Kidney (tissue), 14 donors: ENCODE results near the gene MRPL54. TPM values are rescaled to one million over a fixed set of nuclear protein-coding genes. Genes with fewer than 3 reads are reported as not detected.
A peak's percentile ranks its signal among the peaks of the same experiment; 100 is the strongest.

Experiments used
- DNase-seq, 5 donors: peaks; one replicate each; pipeline ENCODE4 v3.0.0-alpha.2; 2013 to 2020
- FAIRE-seq: peaks from 2 replicates; lab custom pipeline; 2012; peaks lifted over from hg19 to GRCh38; lab: Jason Lieb, UNC
- H3K27ac ChIP-seq, 2 donors: one replicate each; pipeline ENCODE4 v1.7.0; 2013; ENCODE audit warnings: low read depth in 2 of 2, low read length in 2 of 2, inconsistent platforms in 1 of 2
- H3K27me3 ChIP-seq: one replicate; pipeline ENCODE4 v1.7.1; 2013; ENCODE audit warnings: low read length, inconsistent platforms; ENCODE audit not compliant: control insufficient read depth, insufficient read depth
- H3K36me3 ChIP-seq, 3 donors: one replicate each; pipeline versions ENCODE4 v1.7.0 to v1.7.1; 2013; ENCODE audit warnings: low read length in 3 of 3, control low read depth in 1 of 3, inconsistent platforms in 1 of 3; ENCODE audit not compliant: insufficient read depth in 3 of 3, control insufficient read depth in 2 of 3
- H3K4me1 ChIP-seq, 3 donors: one replicate each; pipeline versions ENCODE4 v1.7.0 to v1.7.1; 2013; ENCODE audit warnings: low read length in 3 of 3, inconsistent platforms in 1 of 3, low read depth in 1 of 3; ENCODE audit not compliant: control insufficient read depth in 2 of 3, insufficient read depth in 2 of 3
- H3K4me3 ChIP-seq, 3 donors: one replicate each; pipeline versions ENCODE4 v1.7.0 to v1.8.1; 2013; ENCODE audit warnings: low read length in 3 of 3, control low read depth in 1 of 3, inconsistent platforms in 1 of 3
- H3K9ac ChIP-seq, 3 donors: one replicate each; pipeline versions ENCODE4 v1.7.0 to v1.7.1; 2013; ENCODE audit warnings: low read length in 3 of 3, control low read depth in 1 of 3, inconsistent platforms in 1 of 3
- H3K9me3 ChIP-seq, 3 donors: one replicate each; pipeline versions ENCODE4 v1.7.0 to v1.7.1; 2013; ENCODE audit warnings: low read length in 3 of 3, control low read depth in 1 of 3, inconsistent platforms in 1 of 3; ENCODE audit not compliant: control insufficient read depth in 2 of 3, insufficient read depth in 1 of 3
- intact Hi-C: fragments of 100-400 bp; cut with DNase I; formaldehyde crosslinking; loops from one replicate; pipeline ENCODE4 v1.11.1; 2022
- polyA plus RNA-seq: library from polyadenylated mRNA; stranded (reverse); fragments of 350-450 nt; fragmentation: Illumina TruSeq; extraction: RNeasy Lipid Tissue Mini Kit (QIAGEN cat#74804); gene quantifications from one replicate; pipeline ENCODE4 v1.2.3, GENCODE V29; 2014; ENCODE audit warnings: low read depth, low replicate concordance; ENCODE audit not compliant: insufficient read depth
- total RNA-seq: library from RNA; stranded (reverse); fragmentation: NEBNext Ultra II Directional; extraction: Animal tissue kit (Norgen Biotek cat#: 25700); gene quantifications from one replicate; pipeline ENCODE4 v1.2.1, GENCODE V29; 2021
- TF ChIP-seq, protein P1 (sequence below): IDR thresholded peaks from 3 replicates; pipeline ENCODE4 v1.5.1; 2012; ENCODE audit warnings: mild to moderate bottlenecking, moderate library complexity, borderline replicate concordance; ENCODE audit not compliant: insufficient read depth; ENCODE audit errors: extremely low read depth
- donor health status: control.
- donor health status: control.
- donor health status: control.
- donor health status: control.
- donor health status: control.
- donor health status: DM: yes; HTN: yes; CAD: no.
- donor health status: Normal renal cell carcinoma (clear cell type).

Gene MRPL54
- total and polyA plus RNA-seq, 2 donors from 2014 or later, result 57.6 to 151 TPM

GRCh38 chr19:3800996-3801395 lies 38.5 kb downstream of the MRPL54 start:
- Histone ChIP-seq H3K27ac (no peak overlapping the region), H3K4me1 (peaks cover 0 to 2% (median 0%) of the 10 kb centered on the region in 3 donors), H3K27me3 (peaks cover 4% of the 10 kb centered on the region), H3K9ac (no peak overlapping the region), H3K9me3 (peaks cover 0 to 4% (median 0%) of the 10 kb centered on the region in 3 donors), H3K4me3 (no peak overlapping the region), H3K36me3 (no peaks in the 10 kb centered on the region)
- intact Hi-C loops, result no loop called here
- DNase-seq, result no peak
- FAIRE-seq, result no peak
- TF ChIP-seq, protein P1, sequence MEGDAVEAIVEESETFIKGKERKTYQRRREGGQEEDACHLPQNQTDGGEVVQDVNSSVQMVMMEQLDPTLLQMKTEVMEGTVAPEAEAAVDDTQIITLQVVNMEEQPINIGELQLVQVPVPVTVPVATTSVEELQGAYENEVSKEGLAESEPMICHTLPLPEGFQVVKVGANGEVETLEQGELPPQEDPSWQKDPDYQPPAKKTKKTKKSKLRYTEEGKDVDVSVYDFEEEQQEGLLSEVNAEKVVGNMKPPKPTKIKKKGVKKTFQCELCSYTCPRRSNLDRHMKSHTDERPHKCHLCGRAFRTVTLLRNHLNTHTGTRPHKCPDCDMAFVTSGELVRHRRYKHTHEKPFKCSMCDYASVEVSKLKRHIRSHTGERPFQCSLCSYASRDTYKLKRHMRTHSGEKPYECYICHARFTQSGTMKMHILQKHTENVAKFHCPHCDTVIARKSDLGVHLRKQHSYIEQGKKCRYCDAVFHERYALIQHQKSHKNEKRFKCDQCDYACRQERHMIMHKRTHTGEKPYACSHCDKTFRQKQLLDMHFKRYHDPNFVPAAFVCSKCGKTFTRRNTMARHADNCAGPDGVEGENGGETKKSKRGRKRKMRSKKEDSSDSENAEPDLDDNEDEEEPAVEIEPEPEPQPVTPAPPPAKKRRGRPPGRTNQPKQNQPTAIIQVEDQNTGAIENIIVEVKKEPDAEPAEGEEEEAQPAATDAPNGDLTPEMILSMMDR, result no peak

DNA sequence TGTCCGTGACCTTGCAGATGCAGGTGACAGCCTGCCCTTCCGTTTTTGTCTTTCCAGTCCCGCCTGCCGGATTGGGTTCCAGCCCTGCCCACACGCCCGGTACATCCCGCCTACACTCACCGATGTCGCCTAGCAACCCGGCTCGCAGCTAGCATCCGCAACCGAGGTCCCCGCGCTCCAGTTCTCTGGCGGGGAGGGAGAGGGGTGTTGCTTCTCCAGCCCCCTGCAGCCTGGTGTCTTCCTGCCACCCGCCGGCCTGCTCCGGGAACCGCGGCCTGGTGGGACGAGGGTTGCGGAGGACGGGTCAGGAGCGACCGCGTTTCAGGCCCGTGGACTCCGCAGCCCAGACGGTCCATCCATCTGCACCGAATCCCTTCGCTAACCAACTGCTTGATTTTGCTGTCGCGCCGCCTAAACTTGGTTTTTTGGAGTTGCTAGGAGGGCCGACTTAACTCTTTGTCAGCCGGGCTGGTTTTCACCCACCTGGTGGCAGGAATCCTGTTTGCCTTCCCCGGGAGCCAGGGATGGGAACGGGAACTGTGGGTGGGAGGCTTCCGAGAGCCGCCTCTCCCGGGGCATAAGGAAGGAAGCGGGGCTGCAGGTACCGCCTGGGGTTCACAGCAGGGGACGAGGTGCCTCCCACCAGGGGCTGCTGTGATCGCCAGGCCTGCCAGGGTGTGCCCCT lies 39.1 kb downstream of the MRPL54 start:
- Histone ChIP-seq H3K27me3 (peaks cover 4% of the 10 kb centered on the region), H3K27ac (no peak overlapping the region), H3K4me1 (peaks cover 0 to 2% (median 0%) of the 10 kb centered on the region in 3 donors), H3K36me3 (no peaks in the 10 kb centered on the region), H3K9ac (no peak overlapping the region), H3K9me3 (peaks cover 0 to 3% (median 0%) of the 10 kb centered on the region in 3 donors), H3K4me3 (no peak overlapping the region)
- TF ChIP-seq, protein P1, result no peak
- DNase-seq, result peak; percentile 67 to 76 (median 69)
- intact Hi-C loops, result no loop called here
- no peak for FAIRE-seq

GRCh38 chr19:3803114-3803888 lies 40.8 kb downstream of the MRPL54 start:
- H3K27me3 ChIP-seq, result peaks cover 4% of the 10 kb centered on the region
- TF ChIP-seq, protein P1, result no peak
- no peak overlapping the region for H3K9ac ChIP-seq
- H3K9me3 ChIP-seq, result no peaks in the 10 kb centered on the region
- no peak for DNase-seq
- H3K27ac ChIP-seq, result no peak overlapping the region
- intact Hi-C loops, result no loop called here
- no peaks in the 10 kb centered on the region for H3K36me3 ChIP-seq
- no peak for FAIRE-seq
- peaks cover 0 to 11% (median 0%) of the 10 kb centered on the region in 3 donors for H3K4me1 ChIP-seq
- H3K4me3 ChIP-seq, result no peak overlapping the region
